ENCODE results near the gene TADA1.
"Not testable (repeated sequence)": the region's sequence is repeated elsewhere in the genome, so short reads cannot be mapped to it uniquely, and the experiment has no call there.

TADA1 gene

GRCh38 chr1:166836733-166837132, 39.3 kb downstream of the TADA1 start:
- DNase-seq (ENCODE audit: insufficient read length, low spot score) (no peak), FAIRE-seq (no peak)
- TF ChIP-seq, protein P1, sequence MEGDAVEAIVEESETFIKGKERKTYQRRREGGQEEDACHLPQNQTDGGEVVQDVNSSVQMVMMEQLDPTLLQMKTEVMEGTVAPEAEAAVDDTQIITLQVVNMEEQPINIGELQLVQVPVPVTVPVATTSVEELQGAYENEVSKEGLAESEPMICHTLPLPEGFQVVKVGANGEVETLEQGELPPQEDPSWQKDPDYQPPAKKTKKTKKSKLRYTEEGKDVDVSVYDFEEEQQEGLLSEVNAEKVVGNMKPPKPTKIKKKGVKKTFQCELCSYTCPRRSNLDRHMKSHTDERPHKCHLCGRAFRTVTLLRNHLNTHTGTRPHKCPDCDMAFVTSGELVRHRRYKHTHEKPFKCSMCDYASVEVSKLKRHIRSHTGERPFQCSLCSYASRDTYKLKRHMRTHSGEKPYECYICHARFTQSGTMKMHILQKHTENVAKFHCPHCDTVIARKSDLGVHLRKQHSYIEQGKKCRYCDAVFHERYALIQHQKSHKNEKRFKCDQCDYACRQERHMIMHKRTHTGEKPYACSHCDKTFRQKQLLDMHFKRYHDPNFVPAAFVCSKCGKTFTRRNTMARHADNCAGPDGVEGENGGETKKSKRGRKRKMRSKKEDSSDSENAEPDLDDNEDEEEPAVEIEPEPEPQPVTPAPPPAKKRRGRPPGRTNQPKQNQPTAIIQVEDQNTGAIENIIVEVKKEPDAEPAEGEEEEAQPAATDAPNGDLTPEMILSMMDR (IDR thresholded peaks at IDR 0.05; ENCODE audit: insufficient read depth, missing control alignments) = no peak

DNA sequence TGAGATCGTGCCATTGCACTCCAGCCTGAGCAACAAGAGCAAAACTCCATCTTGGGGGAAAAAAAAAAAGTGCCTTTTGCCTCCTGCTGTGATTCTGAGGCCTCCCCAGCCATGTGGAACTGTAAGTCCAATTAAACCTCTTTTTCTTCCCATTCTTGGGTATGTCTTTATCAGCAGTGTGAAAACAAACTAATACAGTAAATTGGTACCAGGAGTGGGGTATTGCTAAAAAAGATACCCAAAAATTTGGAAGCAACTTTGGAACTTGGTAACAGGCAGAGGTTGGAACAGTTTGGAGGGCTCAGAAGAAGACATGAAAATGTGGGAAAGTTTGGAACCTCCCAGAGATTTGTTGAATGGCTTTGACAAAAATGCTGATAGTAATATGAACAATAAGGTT, 46.3 kb downstream of the TADA1 start:
- DNase-seq (ENCODE audit: insufficient read length, low spot score); FAIRE-seq: not testable (repeated sequence)

- TF ChIP-seq, protein P1 (IDR thresholded peaks at IDR 0.05; ENCODE audit: insufficient read depth, missing control alignments) = no peak
- no peak for FAIRE-seq
- no peak for DNase-seq (ENCODE audit: insufficient read length, low spot score)
Measured at GRCh38 chr1:166827426-166827825, 48.6 kb downstream of the TADA1 start.

DNA sequence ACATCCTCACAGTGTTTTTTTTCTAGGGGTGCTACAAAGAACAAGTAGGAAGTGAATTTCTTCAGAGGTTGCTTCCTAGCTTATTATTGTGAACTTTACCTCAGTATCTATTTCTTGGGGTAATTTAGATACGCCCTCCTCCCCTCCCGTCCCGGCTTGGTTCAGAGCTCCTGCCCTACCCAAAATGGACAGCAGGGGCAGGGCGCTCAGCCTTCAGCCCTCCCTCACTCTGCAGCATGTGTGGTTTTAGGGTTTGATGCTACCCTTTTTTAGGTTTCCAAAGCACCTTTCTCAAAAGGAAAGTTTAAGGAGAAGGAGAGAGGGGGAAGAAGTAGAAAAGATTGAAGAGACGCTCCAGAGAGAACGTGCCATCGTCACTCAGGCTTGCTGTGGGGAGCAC, 53.7 kb downstream of the TADA1 start:
- DNase-seq (ENCODE audit: insufficient read length, low spot score) (no peak), FAIRE-seq (no peak)
- TF ChIP-seq, protein P1 (IDR thresholded peaks at IDR 0.05; ENCODE audit: insufficient read depth, missing control alignments) = no peak

DNA sequence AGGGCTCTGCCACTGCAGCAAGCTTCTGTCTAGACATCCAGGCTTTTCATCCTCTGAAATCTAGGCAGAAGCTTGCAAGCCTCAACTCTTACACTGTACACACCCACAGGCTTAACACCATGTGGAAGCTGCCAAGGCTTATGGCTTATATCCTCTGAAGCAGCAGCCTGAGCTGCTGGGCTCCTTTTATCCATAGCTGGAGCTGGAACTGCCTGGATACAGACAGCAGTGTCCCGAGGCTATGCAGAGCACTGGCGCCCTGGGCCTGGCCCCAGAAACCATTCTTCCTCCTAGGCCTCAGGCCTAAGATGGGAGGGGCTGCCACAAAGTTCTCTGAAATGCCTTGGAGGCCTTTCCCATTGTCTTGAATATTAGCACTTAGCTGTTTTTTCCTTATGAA, 56.1 kb downstream of the TADA1 start:
- DNase-seq (ENCODE audit: insufficient read length, low spot score) = no peak
- TF ChIP-seq, protein P1 (IDR thresholded peaks at IDR 0.05; ENCODE audit: insufficient read depth, missing control alignments) = no peak
- FAIRE-seq = no peak

- FAIRE-seq = no peak
- no peak for DNase-seq (ENCODE audit: insufficient read length, low spot score)
- TF ChIP-seq, protein P1 (IDR thresholded peaks at IDR 0.05; ENCODE audit: insufficient read depth, missing control alignments) = no peak
Measured at GRCh38 chr1:166814611-166815010, 61.5 kb downstream of the TADA1 start.

DNA sequence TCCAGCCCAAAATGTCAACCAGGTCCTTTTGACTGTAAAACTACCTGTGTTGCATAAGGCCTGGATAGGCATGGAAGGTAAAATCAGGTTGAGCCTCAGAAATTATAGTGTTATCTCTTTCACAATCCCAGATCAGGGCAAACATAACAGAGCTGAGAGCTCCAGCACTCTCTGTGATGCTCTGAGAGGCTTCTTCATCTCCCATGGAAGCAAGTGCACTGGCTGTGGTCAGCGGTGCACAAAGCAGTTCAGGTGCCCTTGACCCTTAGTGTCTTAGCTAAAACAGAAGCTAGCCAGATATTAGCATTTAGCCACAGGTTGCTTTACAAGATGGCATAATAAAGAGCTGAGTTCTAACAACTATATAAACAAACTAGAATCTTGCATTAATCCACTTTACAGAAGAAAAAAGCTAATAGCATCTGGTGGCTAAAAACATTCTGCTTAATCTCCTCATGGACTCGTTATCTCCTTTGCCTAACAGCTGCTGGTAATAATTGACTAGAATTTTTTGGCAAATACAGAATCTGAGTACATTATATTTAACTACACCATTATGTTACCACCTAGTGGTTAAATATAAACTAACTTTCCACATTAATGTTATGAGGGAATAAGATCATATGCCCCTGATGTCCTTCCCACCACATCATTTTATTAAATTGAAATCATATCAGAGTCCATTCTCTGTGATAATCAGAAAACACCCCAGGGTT, 62.4 kb downstream of the TADA1 start:
- TF ChIP-seq, protein P1 (IDR thresholded peaks at IDR 0.05; ENCODE audit: insufficient read depth, missing control alignments) = peak; percentile 56
- peak; percentile 97 for FAIRE-seq
- DNase-seq (ENCODE audit: insufficient read length, low spot score) = no peak
